Endothelial cell of umbilical vein (primary cell): Measurements from ENCODE around the gene CDK5RAP2.

Experiments
- EZH2 ChIP-seq: IDR thresholded peaks from 2 replicates; pipeline ENCODE4 v1.6.1; 2012; ENCODE audit warnings: borderline replicate concordance, low read depth, mild to moderate bottlenecking, moderate library complexity, low read length, inconsistent platforms; ENCODE audit not compliant: severe bottlenecking
- FOS ChIP-seq: IDR thresholded peaks from 2 replicates; pipeline ENCODE4 v1.6.1; 2011; ENCODE audit warnings: mild to moderate bottlenecking, low read length, moderate library complexity, borderline replicate concordance; ENCODE audit not compliant: insufficient read depth
- GATA2 ChIP-seq: IDR thresholded peaks from 2 replicates; pipeline ENCODE4 v1.7.0; 2011; ENCODE audit warnings: low read depth, mild to moderate bottlenecking, moderate library complexity, mixed read lengths, low read length; ENCODE audit not compliant: insufficient read length, insufficient read depth
- JUN ChIP-seq: IDR thresholded peaks from 2 replicates; pipeline ENCODE4 v1.6.1; 2011; ENCODE audit warnings: borderline replicate concordance, low read depth; ENCODE audit not compliant: insufficient read length, insufficient read depth
- MYC ChIP-seq: IDR thresholded peaks from one replicate; pipeline ENCODE4 v1.6.1; 2011; ENCODE audit warnings: mild to moderate bottlenecking, low read depth, low read length
- POLR2A ChIP-seq: IDR thresholded peaks from 2 replicates; pipeline ENCODE4 v1.6.1; 2012; ENCODE audit warnings: low read depth, mild to moderate bottlenecking, control low read depth, low read length
- POLR2AphosphoS5 ChIP-seq: IDR thresholded peaks from 2 replicates; pipeline ENCODE4 v1.6.1; 2012; ENCODE audit warnings: low read depth, mild to moderate bottlenecking, control low read depth, low read length, moderate library complexity; ENCODE audit not compliant: insufficient read depth
- TF ChIP-seq, protein P1 (sequence below), 2 donors: IDR thresholded peaks; 1 replicate in 1 of 2; 2 replicates in 1 of 2; pipeline ENCODE4 v1.5.1; 2011; ENCODE audit warnings: low read length in 2 of 2, mild to moderate bottlenecking in 2 of 2, moderate library complexity in 2 of 2, control low read depth in 1 of 2, inconsistent platforms in 1 of 2, low read depth in 1 of 2; ENCODE audit not compliant: insufficient read depth in 1 of 2; ENCODE audit errors: extremely low read depth in 1 of 2
- TF ChIP-seq, protein P2 (sequence below): IDR thresholded peaks from 2 replicates; pipeline ENCODE4 v1.6.1; 2011; ENCODE audit not compliant: insufficient read depth, insufficient read length

DNA sequence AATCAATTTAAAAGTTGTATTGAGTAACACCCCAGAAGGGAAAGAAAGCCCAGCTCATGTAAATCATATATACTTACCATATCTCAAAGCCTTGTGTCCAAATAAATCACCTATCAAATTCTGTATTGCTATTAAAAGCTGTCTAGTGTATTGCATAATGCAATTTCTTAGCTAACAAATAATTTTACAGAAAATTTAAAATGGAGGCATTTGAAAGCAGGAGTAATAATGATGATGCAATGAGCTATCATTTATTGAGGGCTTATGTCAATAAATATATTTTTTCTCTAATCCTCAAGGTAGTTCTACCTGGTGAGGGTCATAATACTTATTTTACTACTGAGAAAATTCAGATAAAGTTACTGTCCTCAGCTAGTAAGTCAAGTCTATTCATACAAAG, 42.8 kb upstream of the CDK5RAP2 start:
- TF ChIP-seq, protein P1, sequence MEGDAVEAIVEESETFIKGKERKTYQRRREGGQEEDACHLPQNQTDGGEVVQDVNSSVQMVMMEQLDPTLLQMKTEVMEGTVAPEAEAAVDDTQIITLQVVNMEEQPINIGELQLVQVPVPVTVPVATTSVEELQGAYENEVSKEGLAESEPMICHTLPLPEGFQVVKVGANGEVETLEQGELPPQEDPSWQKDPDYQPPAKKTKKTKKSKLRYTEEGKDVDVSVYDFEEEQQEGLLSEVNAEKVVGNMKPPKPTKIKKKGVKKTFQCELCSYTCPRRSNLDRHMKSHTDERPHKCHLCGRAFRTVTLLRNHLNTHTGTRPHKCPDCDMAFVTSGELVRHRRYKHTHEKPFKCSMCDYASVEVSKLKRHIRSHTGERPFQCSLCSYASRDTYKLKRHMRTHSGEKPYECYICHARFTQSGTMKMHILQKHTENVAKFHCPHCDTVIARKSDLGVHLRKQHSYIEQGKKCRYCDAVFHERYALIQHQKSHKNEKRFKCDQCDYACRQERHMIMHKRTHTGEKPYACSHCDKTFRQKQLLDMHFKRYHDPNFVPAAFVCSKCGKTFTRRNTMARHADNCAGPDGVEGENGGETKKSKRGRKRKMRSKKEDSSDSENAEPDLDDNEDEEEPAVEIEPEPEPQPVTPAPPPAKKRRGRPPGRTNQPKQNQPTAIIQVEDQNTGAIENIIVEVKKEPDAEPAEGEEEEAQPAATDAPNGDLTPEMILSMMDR (IDR thresholded peaks at IDR 0.05; ENCODE audit: extremely low read depth in 1 of 2, insufficient read depth in 1 of 2, low read depth in 1 of 2, low read length in 2 of 2), result no peak
- TF ChIP-seq POLR2A, result no peak
- TF ChIP-seq, protein P2, sequence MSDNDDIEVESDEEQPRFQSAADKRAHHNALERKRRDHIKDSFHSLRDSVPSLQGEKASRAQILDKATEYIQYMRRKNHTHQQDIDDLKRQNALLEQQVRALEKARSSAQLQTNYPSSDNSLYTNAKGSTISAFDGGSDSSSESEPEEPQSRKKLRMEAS, result no peak
- no peak for TF ChIP-seq EZH2
- TF ChIP-seq POLR2AphosphoS5, result no peak
- no peak for TF ChIP-seq GATA2
- TF ChIP-seq JUN, result no peak
- no peak for TF ChIP-seq FOS
- TF ChIP-seq MYC, result no peak
